Breast epithelium (tissue), 3 donors: Measurements from ENCODE around the gene PTDSS2.

ENCODE experiments used
- CTCF ChIP-seq, 3 donors: fragments of 450-650 bp; IDR thresholded peaks; one replicate each; pipeline ENCODE4 v1.5.1; 2016 to 2017; ENCODE audit warnings: antibody characterized with exemption in 3 of 3, mild to moderate bottlenecking in 3 of 3, moderate library complexity in 3 of 3
- POLR2A ChIP-seq: fragments of 450-650 bp; IDR thresholded peaks from one replicate; pipeline ENCODE4 v1.6.1; 2016; ENCODE audit warnings: antibody characterized with exemption, mild to moderate bottlenecking, moderate library complexity

- no peak for TF ChIP-seq POLR2A
- no peak for TF ChIP-seq CTCF (IDR thresholded peaks at IDR 0.05)
These were observed 33.1 kb upstream of the PTDSS2 start for GRCh38 chr11:416757-417621.
